Measurements from ENCODE around the gene GOLGA6L2. TPM values are rescaled to one million over a fixed set of nuclear protein-coding genes. Genes with fewer than 3 reads are reported as not detected.

The GOLGA6L2 gene
- total and polyA plus RNA-seq, 2 of the 13 experiments (the other 11 are each of a cell fraction or from before 2014, with no cell fraction given): not detected

DNA sequence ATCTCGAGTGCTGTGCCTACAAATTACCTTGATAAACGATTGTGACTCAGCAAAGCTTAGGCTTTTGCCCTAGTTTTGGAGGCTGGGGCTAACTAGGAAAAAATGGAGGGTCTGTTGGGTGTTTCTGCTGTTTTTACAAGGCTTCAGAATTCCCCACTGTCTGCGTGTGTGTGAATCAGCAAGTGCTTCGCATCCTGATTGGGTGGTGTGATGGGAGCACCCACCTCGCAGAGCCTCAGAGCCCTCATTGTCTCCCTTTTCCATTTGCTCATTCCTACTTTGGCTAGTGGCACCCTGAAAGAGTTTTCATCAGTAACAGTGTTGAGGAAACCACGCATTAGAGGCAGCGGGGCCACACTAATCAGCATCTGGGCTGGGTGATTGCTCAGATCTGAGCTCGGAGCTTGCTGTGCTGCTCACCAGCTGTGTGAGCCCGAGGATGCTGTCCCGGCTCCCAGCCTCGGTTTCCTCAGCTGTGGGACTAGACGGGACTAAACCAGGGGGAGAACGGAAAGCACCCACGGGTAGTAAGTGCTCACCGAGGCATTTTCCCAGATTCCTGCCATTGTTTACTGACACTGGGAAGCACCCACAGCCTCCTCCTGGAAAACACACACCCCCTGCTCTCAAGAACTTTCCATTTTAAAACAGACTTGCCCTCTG is 51.9 kb downstream of the GOLGA6L2 start:
- Histone ChIP-seq H3K27ac (ENCODE audit: extremely low read length, insufficient read depth, low read length) (no peak overlapping the region), H3K36me3 (replicated peaks in 1 of 2; ENCODE audit: control insufficient read depth in 1 of 2, insufficient read depth in 2 of 2, low read length in 2 of 2) (no peaks in the 10 kb centered on the region), H3K4me2 (ENCODE audit: low read depth, low read length) (no peak overlapping the region), H3K27me3 (ENCODE audit: control insufficient read depth in 1 of 2, insufficient read depth in 2 of 2, low read length in 2 of 2) (peaks cover 0 to 3% of the 10 kb centered on the region in 2 experiments; a peak in 1 of 5 replicates), H2AFZ (ENCODE audit: low read length) (no peak overlapping the region), H3K9me3 (ENCODE audit: low read length) (no peaks in the 10 kb centered on the region), H3K9ac (ENCODE audit: insufficient read depth, low read depth, low read length) (no peak overlapping the region), H3K4me1 (ENCODE audit: insufficient read depth, low read length) (no peaks in the 10 kb centered on the region), H3K79me2 (ENCODE audit: insufficient read depth, low read length) (no peaks in the 10 kb centered on the region), H3K4me3 (replicated peaks in 1 of 3; ENCODE audit: insufficient read depth in 1 of 3, low read depth in 2 of 3, low read length in 3 of 3) (no peak overlapping the region), H4K20me1 (ENCODE audit: insufficient read depth, low read length) (no peaks in the 10 kb centered on the region)
- DNase-seq (ENCODE audit: low spot score) (no peak), FAIRE-seq (no peak), ATAC-seq (no peak)
- intact Hi-C loops (cut with micrococcal nuclease; ENCODE audit: unreplicated experiment) (no loop called here), in situ Hi-C loops (cut with HindIII; ENCODE audit: extremely low pct_ligation_motif_present, low pct_unique_long_range_greater_than_20kb) (no loop called here)
- BruUV-seq (replicated peaks): no TSS peak
- CTCF ChIA-PET (ENCODE audit: low intra/inter-chr PET ratio, low total read pairs): no interaction called here
- TF ChIP-seq KLF15 (CRISPR knock-in tag; IDR thresholded peaks at IDR 0.05; ENCODE audit: borderline replicate concordance) (no peak), ZBTB1 (CRISPR knock-in tag; IDR thresholded peaks at IDR 0.05; ENCODE audit: borderline replicate concordance) (no peak), ZBTB46 (CRISPR knock-in tag; IDR thresholded peaks at IDR 0.05; ENCODE audit: borderline replicate concordance) (no peak), HDAC2 (CRISPR knock-in tag; IDR thresholded peaks at IDR 0.05) (no peak), ZNF589 (CRISPR knock-in tag; conservative IDR thresholded peaks at IDR 0.05) (no peak), RBFOX2 (IDR thresholded peaks at IDR 0.05; ENCODE audit: low read depth, low read length) (no peak), THYN1 (CRISPR knock-in tag; IDR thresholded peaks at IDR 0.05; ENCODE audit: borderline replicate concordance, low read depth) (no peak), KDM6A (CRISPR knock-in tag; IDR thresholded peaks at IDR 0.05; ENCODE audit: low read depth) (no peak), NCOA2 (CRISPR knock-in tag; IDR thresholded peaks at IDR 0.05) (no peak), HNF4G (IDR thresholded peaks at IDR 0.05; ENCODE audit: borderline replicate concordance, low read depth, low read length) (no peak), HNF4G (CRISPR knock-in tag; IDR thresholded peaks at IDR 0.05; ENCODE audit: borderline replicate concordance, low read depth) (no peak), MAZ (IDR thresholded peaks at IDR 0.05; ENCODE audit: borderline replicate concordance, low read depth, low read length) (no peak), MAZ (CRISPR knock-in tag; IDR thresholded peaks at IDR 0.05; ENCODE audit: low read depth) (no peak), ZNF383 (CRISPR knock-in tag; IDR thresholded peaks at IDR 0.05; ENCODE audit: borderline replicate concordance) (no peak), CC2D1A (CRISPR knock-in tag; IDR thresholded peaks at IDR 0.05) (no peak)
- TF ChIP-seq, protein P1, sequence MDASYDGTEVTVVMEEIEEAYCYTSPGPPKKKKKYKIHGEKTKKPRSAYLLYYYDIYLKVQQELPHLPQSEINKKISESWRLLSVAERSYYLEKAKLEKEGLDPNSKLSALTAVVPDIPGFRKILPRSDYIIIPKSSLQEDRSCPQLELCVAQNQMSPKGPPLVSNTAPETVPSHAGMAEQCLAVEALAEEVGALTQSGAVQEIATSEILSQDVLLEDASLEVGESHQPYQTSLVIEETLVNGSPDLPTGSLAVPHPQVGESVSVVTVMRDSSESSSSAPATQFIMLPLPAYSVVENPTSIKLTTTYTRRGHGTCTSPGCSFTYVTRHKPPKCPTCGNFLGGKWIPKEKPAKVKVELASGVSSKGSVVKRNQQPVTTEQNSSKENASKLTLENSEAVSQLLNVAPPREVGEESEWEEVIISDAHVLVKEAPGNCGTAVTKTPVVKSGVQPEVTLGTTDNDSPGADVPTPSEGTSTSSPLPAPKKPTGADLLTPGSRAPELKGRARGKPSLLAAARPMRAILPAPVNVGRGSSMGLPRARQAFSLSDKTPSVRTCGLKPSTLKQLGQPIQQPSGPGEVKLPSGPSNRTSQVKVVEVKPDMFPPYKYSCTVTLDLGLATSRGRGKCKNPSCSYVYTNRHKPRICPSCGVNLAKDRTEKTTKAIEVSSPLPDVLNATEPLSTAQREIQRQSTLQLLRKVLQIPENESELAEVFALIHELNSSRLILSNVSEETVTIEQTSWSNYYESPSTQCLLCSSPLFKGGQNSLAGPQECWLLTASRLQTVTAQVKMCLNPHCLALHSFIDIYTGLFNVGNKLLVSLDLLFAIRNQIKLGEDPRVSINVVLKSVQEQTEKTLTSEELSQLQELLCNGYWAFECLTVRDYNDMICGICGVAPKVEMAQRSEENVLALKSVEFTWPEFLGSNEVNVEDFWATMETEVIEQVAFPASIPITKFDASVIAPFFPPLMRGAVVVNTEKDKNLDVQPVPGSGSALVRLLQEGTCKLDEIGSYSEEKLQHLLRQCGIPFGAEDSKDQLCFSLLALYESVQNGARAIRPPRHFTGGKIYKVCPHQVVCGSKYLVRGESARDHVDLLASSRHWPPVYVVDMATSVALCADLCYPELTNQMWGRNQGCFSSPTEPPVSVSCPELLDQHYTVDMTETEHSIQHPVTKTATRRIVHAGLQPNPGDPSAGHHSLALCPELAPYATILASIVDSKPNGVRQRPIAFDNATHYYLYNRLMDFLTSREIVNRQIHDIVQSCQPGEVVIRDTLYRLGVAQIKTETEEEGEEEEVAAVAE (CRISPR knock-in tag; IDR thresholded peaks at IDR 0.05; ENCODE audit: borderline replicate concordance): no peak
- TF ChIP-seq, protein P2, sequence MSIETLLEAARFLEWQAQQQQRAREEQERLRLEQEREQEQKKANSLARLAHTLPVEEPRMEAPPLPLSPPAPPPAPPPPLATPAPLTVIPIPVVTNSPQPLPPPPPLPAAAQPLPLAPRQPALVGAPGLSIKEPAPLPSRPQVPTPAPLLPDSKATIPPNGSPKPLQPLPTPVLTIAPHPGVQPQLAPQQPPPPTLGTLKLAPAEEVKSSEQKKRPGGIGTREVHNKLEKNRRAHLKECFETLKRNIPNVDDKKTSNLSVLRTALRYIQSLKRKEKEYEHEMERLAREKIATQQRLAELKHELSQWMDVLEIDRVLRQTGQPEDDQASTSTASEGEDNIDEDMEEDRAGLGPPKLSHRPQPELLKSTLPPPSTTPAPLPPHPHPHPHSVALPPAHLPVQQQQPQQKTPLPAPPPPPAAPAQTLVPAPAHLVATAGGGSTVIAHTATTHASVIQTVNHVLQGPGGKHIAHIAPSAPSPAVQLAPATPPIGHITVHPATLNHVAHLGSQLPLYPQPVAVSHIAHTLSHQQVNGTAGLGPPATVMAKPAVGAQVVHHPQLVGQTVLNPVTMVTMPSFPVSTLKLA (IDR thresholded peaks at IDR 0.05): no peak
- WGBS (ENCODE audit: low lambda C conversion rate): 24% methylated on average over 7 of the region's 15 CpGs
- POLR2A ChIA-PET: no interaction called here

Data from HepG2 (cell line).